GM12891 (cell line): ENCODE data around the gene GDPD5.

Experiments
- PAX5 ChIP-seq: IDR thresholded peaks from 2 replicates; pipeline ENCODE4 v1.6.1; 2011; ENCODE audit warnings: low read length, moderate library complexity, mild to moderate bottlenecking; ENCODE audit not compliant: insufficient read depth, severe bottlenecking
- POLR2A ChIP-seq: IDR thresholded peaks from 2 replicates; pipeline ENCODE4 v1.6.1; 2011; ENCODE audit warnings: low read depth, low read length, control low read depth
- POLR2AphosphoS5 ChIP-seq: IDR thresholded peaks from 2 replicates; pipeline ENCODE4 v1.6.1; 2011; ENCODE audit warnings: low read depth, low read length, control low read depth
- POU2F2 ChIP-seq: IDR thresholded peaks from 2 replicates; pipeline ENCODE4 v1.6.1; 2011; ENCODE audit warnings: low read depth, mild to moderate bottlenecking, control low read depth, low read length, moderate library complexity
- SPI1 ChIP-seq: IDR thresholded peaks from 2 replicates; pipeline ENCODE4 v1.6.1; 2011; ENCODE audit warnings: low read depth, low read length, control low read depth
- TAF1 ChIP-seq: IDR thresholded peaks from 2 replicates; pipeline ENCODE4 v1.6.1; 2011; ENCODE audit warnings: low read depth, low read length, control low read depth

DNA sequence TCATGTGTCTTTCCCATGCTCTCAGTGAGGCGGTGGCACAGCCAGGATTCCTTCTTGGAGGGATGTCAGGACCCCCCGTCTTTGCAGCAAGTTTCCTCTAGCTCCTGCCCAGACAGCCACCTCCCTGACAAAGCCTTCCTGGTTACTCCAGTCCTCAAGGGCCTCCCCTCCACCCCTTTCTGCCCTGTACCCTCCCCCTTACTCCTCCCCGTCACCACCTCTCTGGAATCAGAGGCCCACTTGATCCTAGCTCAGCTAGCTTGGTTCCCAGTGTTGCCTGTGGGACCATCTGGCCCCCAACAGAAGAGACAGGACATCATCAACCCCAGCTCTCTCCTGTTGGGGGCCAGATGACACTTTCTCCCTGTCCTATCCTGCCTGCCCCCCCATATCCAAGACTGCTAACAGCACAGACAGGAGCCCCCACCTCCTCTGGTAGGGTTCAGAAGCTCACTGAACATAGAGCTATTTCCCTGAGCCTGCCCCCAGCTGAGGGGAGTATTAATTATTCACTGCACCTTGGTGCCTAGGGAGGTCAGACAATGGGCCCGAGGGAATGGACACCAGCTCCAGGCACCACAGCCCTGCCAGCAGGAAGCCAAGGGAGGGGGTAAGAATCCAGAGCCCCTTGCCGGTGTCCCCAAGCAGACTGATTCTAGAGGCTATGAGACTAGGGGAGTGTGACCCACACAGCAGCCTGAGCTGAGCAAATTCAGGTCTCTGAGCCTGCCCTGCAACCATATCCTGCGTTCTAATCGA, 3.3 kb downstream of the GDPD5 start:
- TF ChIP-seq POLR2A = no peak
- no peak for TF ChIP-seq SPI1
- TF ChIP-seq POLR2AphosphoS5 = no peak
- TF ChIP-seq TAF1 = no peak
- no peak for TF ChIP-seq PAX5
- no peak for TF ChIP-seq POU2F2
